GM19023 (cell line): ENCODE measurements around the gene ERFL.
"Not testable (repeated sequence)": the region's sequence is repeated elsewhere in the genome, so short reads cannot be mapped to it uniquely, and the experiment has no call there.

ENCODE experiments used
- ATAC-seq: cut with Tn5 transposase; IDR thresholded peaks from one replicate; pipeline ENCODE4 v1.9.1; 2021; ENCODE audit warnings: mild to moderate bottlenecking, moderate library complexity; ENCODE audit not compliant: unreplicated experiment

Gene ERFL

GRCh38 chr19:41914424-41914834 is 13.8 kb downstream of the ERFL start:
- not testable (repeated sequence) for ATAC-seq

- no peak for ATAC-seq
Observed at GRCh38 chr19:41913538-41914423, 14.5 kb downstream of the ERFL start.

- ATAC-seq, result no peak
Observed at GRCh38 chr19:41912899-41913537, 15.2 kb downstream of the ERFL start.

GRCh38 chr19:41911889-41912731 is 16.1 kb downstream of the ERFL start:
- ATAC-seq, result no peak

GRCh38 chr19:41910992-41911888 is 17.0 kb downstream of the ERFL start:
- ATAC-seq, result no peak

- no peak for ATAC-seq
Observed at GRCh38 chr19:41910240-41910991, 17.8 kb downstream of the ERFL start.

GRCh38 chr19:41909706-41910105 is 18.5 kb downstream of the ERFL start:
- no peak for ATAC-seq

GRCh38 chr19:41908724-41909464 is 19.4 kb downstream of the ERFL start:
- no peak for ATAC-seq

GRCh38 chr19:41907994-41908615 is 20.1 kb downstream of the ERFL start:
- ATAC-seq, result no peak

- ATAC-seq, result no peak
Observed at GRCh38 chr19:41906916-41907680, 21.2 kb downstream of the ERFL start.

- ATAC-seq, result no peak
Observed at GRCh38 chr19:41906271-41906670, 22.0 kb downstream of the ERFL start.

- ATAC-seq, result no peak
Observed at GRCh38 chr19:41905273-41906002, 22.8 kb downstream of the ERFL start.

GRCh38 chr19:41904118-41904870 is 24.0 kb downstream of the ERFL start:
- ATAC-seq, result no peak

- no peak for ATAC-seq
Observed at GRCh38 chr19:41903193-41903953, 24.9 kb downstream of the ERFL start.

- no peak for ATAC-seq
Observed at GRCh38 chr19:41902594-41902993, 25.7 kb downstream of the ERFL start.
